ENCODE data around the gene COPS3. TPM values are rescaled to one million over a fixed set of nuclear protein-coding genes. Genes with fewer than 3 reads are reported as not detected.

The COPS3 gene
- total and polyA plus RNA-seq, 2 donors (not counting 1 experiment from before 2014, with no cell fraction given): 62.3 to 80.6 TPM

GRCh38 chr17:17201271-17201670, 79.8 kb downstream of the COPS3 start:
- no peak overlapping the region for H3K4me3 ChIP-seq (replicated peaks in 1 of 4; ENCODE audit: control extremely low read depth in 1 of 4, insufficient read depth in 1 of 4, low read depth in 3 of 4, low read length in 4 of 4)
- no peak overlapping the region for H3K9ac ChIP-seq (ENCODE audit: insufficient read depth, low read length)
- H3K36me3 ChIP-seq (ENCODE audit: control insufficient read depth, insufficient read depth, low read length): peaks cover 2% of the 10 kb centered on the region
- H3K4me2 ChIP-seq (ENCODE audit: extremely low read depth, insufficient read depth, low read length): no peak overlapping the region
- H3K79me2 ChIP-seq (ENCODE audit: control insufficient read depth, insufficient read depth, low read length): peaks cover 9% of the 10 kb centered on the region
- no peak overlapping the region for H2AFZ ChIP-seq (ENCODE audit: low read length)
- DNase-seq (ENCODE audit: low read depth in 2 of 2): no peak
- H3K27me3 ChIP-seq (ENCODE audit: control insufficient read depth, insufficient read depth, low read length): no peaks in the 10 kb centered on the region
- TF ChIP-seq EZH2 (IDR thresholded peaks at IDR 0.05; ENCODE audit: low read length, missing control alignments): no peak
- no peak for TF ChIP-seq CTCF (conservative IDR thresholded peaks at IDR 0.05 in 1 of 2, IDR thresholded peaks at IDR 0.05 in 1 of 2; ENCODE audit: low read depth in 1 of 2, low read length in 2 of 2)
- peaks cover 11% of the 10 kb centered on the region for H3K4me1 ChIP-seq (ENCODE audit: control insufficient read depth, extremely low read depth, insufficient read depth, low read length)
- H4K20me1 ChIP-seq (ENCODE audit: control insufficient read depth, extremely low read depth, insufficient read depth, low read length): no peaks in the 10 kb centered on the region
- H3K9me3 ChIP-seq (ENCODE audit: control insufficient read depth, insufficient read depth, low read depth, low read length): no peaks in the 10 kb centered on the region
- no peak overlapping the region for H3K27ac ChIP-seq (ENCODE audit: insufficient read depth, low read length)

GRCh38 chr17:17200831-17201230, 80.2 kb downstream of the COPS3 start:
- Histone ChIP-seq H4K20me1 (ENCODE audit: control insufficient read depth, extremely low read depth, insufficient read depth, low read length) (no peaks in the 10 kb centered on the region), H3K27ac (ENCODE audit: insufficient read depth, low read length) (peak overlapping the region; percentile 17), H3K36me3 (ENCODE audit: control insufficient read depth, insufficient read depth, low read length) (peaks cover 2% of the 10 kb centered on the region), H3K4me1 (ENCODE audit: control insufficient read depth, extremely low read depth, insufficient read depth, low read length) (peaks cover 11% of the 10 kb centered on the region), H3K27me3 (ENCODE audit: control insufficient read depth, insufficient read depth, low read length) (no peaks in the 10 kb centered on the region), H3K4me2 (ENCODE audit: extremely low read depth, insufficient read depth, low read length) (peak overlapping the region; percentile 56), H3K79me2 (ENCODE audit: control insufficient read depth, insufficient read depth, low read length) (peaks cover 9% of the 10 kb centered on the region), H3K9me3 (ENCODE audit: control insufficient read depth, insufficient read depth, low read depth, low read length) (no peaks in the 10 kb centered on the region), H3K9ac (ENCODE audit: insufficient read depth, low read length) (no peak overlapping the region), H3K4me3 (replicated peaks in 1 of 4; ENCODE audit: control extremely low read depth in 1 of 4, insufficient read depth in 1 of 4, low read depth in 3 of 4, low read length in 4 of 4) (no peak overlapping the region), H2AFZ (ENCODE audit: low read length) (no peak overlapping the region)
- TF ChIP-seq EZH2 (IDR thresholded peaks at IDR 0.05; ENCODE audit: low read length, missing control alignments): no peak
- TF ChIP-seq CTCF (conservative IDR thresholded peaks at IDR 0.05 in 1 of 2, IDR thresholded peaks at IDR 0.05 in 1 of 2; ENCODE audit: low read depth in 1 of 2, low read length in 2 of 2): no peak
- DNase-seq (ENCODE audit: low read depth in 2 of 2): peak in 1 of 2 donors; percentile 54

GRCh38 chr17:17200311-17200710, 80.7 kb downstream of the COPS3 start:
- Histone ChIP-seq H3K27ac (ENCODE audit: insufficient read depth, low read length) (peak overlapping the region; percentile 17), H3K4me1 (ENCODE audit: control insufficient read depth, extremely low read depth, insufficient read depth, low read length) (peaks cover 11% of the 10 kb centered on the region), H3K9me3 (ENCODE audit: control insufficient read depth, insufficient read depth, low read depth, low read length) (no peaks in the 10 kb centered on the region), H3K4me3 (replicated peaks in 1 of 4; ENCODE audit: control extremely low read depth in 1 of 4, insufficient read depth in 1 of 4, low read depth in 3 of 4, low read length in 4 of 4) (no peak overlapping the region), H4K20me1 (ENCODE audit: control insufficient read depth, extremely low read depth, insufficient read depth, low read length) (no peaks in the 10 kb centered on the region), H2AFZ (ENCODE audit: low read length) (no peak overlapping the region), H3K9ac (ENCODE audit: insufficient read depth, low read length) (no peak overlapping the region), H3K36me3 (ENCODE audit: control insufficient read depth, insufficient read depth, low read length) (peaks cover 2% of the 10 kb centered on the region), H3K27me3 (ENCODE audit: control insufficient read depth, insufficient read depth, low read length) (no peaks in the 10 kb centered on the region), H3K79me2 (ENCODE audit: control insufficient read depth, insufficient read depth, low read length) (peaks cover 9% of the 10 kb centered on the region), H3K4me2 (ENCODE audit: extremely low read depth, insufficient read depth, low read length) (no peak overlapping the region)
- DNase-seq (ENCODE audit: low read depth in 2 of 2): peak in 1 of 2 donors; percentile 19
- TF ChIP-seq EZH2 (IDR thresholded peaks at IDR 0.05; ENCODE audit: low read length, missing control alignments): no peak
- TF ChIP-seq CTCF (conservative IDR thresholded peaks at IDR 0.05 in 1 of 2, IDR thresholded peaks at IDR 0.05 in 1 of 2; ENCODE audit: low read depth in 1 of 2, low read length in 2 of 2): no peak

Data from fibroblast of lung (primary cell).